Measurements from ENCODE around the gene PLD4.
"Not testable (repeated sequence)": the region's sequence is repeated elsewhere in the genome, so short reads cannot be mapped to it uniquely, and the experiment has no call there.

Gene PLD4

GRCh38 chr14:104898870-104899510, 25.7 kb upstream of the PLD4 start:
- no peak for DNase-seq (ENCODE audit: low read depth in 2 of 2)

GRCh38 chr14:104899781-104900180, 24.9 kb upstream of the PLD4 start:
- DNase-seq (ENCODE audit: low read depth in 2 of 2) = no peak

DNA sequence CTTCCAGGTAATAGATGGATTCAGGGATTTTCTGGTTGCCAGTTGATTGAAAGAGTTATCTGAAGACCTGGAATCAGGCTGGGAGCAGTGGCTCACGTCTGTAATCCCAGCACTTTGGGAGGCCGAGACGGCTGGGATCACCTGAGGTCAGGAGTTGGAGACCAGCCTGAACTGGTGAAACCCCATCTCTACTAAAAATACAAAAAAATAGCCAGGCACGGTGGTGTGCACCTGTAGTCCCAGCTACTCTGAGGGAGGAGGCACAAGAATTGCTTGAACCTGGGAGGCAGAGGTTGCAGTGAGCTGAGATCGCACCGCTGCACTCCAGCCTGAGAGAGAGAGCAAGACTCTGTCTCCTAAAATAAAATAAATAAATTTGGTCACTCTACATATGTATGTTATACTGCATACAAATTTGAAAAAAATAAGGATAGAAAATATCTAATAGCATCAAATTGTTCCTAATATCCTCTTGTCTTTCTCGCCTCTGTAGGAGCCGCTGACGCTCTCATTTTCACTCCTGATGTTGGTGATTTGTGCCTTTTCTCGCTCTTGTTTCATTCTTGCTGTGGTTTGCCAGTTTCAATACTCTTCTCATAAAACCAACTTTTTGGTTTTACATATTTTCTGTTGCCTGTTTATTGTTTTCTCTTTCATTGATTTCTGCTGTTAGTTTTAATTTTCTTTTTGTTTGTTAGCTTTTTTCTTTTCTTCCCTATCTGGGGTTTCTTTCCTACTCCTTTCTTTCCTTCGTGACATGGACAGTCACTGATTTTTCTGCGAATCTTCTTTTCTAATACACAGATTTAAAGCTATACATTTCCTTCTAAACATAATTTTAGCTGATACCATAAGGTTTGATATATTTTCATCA, 23.8 kb upstream of the PLD4 start:
- no peak for DNase-seq (ENCODE audit: low read depth in 2 of 2)

- DNase-seq (ENCODE audit: low read depth in 2 of 2) = no peak
These were observed 20.7 kb upstream of the PLD4 start for GRCh38 chr14:104903990-104904389.

DNA sequence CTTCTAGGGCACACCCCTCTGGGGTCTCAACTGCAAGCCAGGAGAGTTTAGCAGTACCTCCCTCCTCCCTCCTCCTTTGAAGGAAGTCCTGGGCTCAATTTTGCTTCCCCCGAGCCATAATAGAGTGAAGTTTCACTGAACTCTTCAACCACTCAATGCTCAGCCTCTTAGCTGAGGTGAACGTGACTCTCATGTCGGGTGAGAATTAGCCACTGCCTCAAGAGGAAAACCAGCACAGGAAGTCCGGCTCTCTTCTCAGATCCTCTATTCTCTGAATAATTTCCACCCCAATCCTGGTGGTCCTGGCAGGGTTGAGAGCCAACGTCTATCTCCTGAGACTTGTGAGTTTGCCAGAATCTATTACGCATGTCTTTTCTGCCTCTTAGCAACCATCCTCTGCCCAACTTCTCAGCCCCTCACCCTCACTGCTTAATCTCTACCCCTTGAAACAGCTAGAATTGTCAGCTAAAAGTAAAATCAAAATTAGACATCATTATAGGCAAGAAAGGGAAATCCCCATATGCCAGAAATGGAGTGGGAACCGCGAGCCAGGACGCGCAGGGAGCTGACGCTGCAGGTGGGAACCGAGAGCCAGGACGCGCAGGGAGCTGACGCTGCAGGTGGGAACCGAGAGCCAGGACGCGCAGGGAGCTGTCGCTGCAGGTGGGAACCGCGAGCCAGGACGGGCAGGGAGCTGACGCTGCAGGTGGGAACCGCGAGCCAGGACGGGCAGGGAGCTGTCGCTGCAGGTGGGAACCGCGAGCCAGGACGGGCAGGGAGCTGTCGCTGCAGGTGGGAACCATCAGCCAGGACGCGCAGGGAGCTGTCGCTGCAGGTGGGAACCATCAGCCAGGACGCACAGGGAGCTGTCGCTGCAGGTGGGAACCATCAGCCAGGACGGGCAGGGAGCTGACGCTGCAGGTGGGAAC, 19.8 kb upstream of the PLD4 start:
- not testable (repeated sequence) for DNase-seq (ENCODE audit: low read depth in 2 of 2)

- DNase-seq (ENCODE audit: low read depth in 2 of 2) = not testable (repeated sequence)
These were observed 19.1 kb upstream of the PLD4 start for GRCh38 chr14:104905579-104905933.

- no peak for DNase-seq (ENCODE audit: low read depth in 2 of 2)
These were observed 16.4 kb upstream of the PLD4 start for GRCh38 chr14:104908303-104908702.

- no peak for DNase-seq (ENCODE audit: low read depth in 2 of 2)
These were observed 12.6 kb upstream of the PLD4 start for GRCh38 chr14:104912053-104912452.

DNA sequence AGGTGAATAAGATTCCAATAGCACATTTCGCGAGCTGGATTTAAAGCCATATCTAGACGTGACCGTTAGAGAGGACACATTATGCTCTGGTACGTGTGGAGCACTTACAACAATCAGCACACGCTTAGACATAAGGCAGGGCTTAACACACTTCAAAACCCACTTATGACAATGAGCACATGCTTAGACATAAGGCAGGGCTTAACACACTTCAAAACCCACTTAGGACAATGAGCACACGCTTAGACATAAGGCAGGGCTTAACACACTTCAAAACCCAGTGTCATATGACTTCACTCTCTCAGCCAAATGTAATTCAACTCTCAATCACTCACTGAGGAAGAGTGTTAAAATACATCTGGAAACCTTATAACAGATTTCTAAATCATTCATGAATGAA, 11.2 kb upstream of the PLD4 start:
- no peak for DNase-seq (ENCODE audit: low read depth in 2 of 2)

DNA sequence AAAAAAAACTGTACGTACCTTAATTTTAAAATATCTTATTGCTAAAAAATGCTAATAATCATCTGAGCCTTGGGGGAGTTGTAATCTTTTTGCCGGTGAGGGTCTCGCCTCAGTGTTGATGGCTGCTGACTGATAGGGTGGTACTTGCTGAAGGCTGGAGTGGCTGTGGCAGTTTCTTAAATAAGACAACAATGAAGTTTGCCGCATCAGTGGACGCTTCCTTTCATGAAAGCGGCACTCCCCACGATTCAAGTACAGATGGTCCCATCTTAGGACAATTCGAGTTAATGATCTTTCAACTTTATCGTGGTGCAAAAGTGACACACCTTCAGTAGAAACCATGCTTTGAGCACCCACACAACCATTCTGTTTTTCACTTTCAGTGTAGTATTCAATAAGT, 7.6 kb upstream of the PLD4 start:
- no peak for DNase-seq (ENCODE audit: low read depth in 2 of 2)

DNA sequence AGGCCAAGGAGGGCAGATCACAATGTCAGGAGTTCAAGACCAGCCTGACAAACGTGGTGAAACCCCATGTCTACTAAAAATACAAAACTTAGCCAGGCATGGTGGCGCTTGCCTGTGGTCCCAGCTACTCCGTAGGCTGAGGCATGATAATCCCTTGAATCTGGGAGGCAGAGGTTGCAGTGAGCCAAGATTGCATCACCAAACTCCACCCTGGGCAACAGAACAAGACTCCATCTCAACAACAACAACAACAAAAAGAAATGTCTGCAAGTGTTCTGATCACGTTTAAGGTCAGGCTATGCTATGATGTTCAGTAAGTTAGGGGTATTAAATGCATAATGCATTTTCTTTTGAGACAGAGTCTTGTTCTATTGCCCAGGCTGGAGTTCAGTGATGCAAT, 6.7 kb upstream of the PLD4 start:
- DNase-seq (ENCODE audit: low read depth in 2 of 2) = no peak

GRCh38 chr14:104919152-104919992, 5.3 kb upstream of the PLD4 start:
- not testable (repeated sequence) for DNase-seq (ENCODE audit: low read depth in 2 of 2)

DNA sequence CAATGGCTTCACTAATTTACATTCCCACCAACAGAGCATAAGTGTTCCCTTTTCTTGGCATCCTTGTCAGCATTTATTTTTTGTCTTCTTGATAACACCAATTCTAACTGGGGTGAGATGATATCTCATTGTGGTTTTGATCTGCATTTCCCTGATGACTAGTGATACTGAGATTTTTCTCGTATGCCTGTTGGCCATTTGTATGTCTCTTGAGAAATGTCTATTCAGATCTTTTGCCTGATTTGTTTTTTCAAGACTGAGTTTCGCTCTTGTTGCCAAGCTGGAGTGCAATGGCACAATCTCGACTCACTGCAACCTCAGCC, 4.7 kb upstream of the PLD4 start:
- DNase-seq (ENCODE audit: low read depth in 2 of 2) = no peak

DNA sequence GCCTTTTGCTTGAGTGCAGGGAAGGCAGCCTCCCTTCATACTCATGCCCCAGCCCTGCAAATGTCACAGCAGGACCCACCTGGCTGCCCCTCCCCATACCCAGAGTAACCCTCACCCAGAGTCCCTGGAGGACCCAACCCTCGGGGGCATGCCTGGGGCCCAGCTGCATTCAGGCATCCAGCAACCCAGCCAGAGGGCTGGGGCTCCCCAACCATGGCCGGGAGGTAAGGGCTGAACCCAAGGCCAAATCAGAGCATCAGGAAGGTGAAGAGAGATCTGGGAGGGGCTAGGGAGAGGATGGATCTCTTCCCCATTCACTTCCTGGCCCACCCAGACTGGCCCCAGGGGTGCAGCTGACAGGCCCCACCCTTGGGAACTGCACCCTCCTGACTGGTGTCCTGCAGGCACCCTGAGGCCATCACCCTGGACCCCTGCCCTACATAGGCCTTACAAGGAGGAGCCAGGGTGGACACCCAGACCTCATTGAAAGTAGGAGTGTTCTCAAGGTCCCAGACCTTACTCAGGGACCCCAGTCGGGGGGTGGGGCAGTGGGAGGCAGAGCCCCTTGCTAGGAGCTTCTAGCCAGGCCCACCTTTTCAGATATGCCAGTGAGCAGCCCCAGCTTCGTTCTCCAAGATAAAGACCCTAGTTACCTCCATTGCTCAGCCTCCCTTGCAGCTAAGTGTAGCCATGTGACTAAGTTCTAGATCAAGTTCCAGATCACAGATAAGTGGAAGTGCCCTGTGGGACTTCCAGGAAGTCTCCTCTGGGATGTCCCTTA, 849 bp upstream of the PLD4 start:
- no peak for DNase-seq (ENCODE audit: low read depth in 2 of 2)

DNA sequence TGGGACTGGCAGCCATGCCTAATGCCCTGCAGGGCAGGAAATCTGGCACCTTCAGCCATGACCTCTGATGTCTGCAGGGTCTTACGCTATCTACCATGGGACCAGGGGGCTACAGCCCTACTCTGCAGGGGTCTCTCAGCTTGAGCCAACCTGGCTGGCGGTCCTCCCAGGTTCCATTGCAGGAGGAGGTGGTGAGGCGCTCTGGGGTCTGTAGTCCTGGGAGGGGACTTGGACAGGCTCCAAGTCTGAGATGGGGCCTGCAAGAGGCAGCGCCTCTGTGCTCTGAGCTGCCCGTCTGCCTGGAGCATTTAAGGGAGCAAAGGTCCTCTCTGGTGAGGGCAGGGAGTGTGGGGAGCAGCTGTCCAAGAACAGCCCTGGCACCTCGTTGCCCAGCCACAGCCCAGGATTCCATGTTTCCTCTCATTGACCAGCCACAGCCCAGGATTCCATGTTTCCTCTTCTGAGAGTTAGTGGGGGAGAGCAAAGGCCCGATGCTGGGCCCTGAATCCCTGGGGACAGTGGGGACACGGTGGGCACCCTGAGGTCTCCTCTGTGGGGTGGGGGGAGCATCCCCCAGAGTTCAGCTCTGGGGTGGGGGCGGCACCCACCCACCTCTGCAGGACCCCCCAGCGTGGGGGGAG, 655 bp downstream of the PLD4 start:
- DNase-seq (ENCODE audit: low read depth in 2 of 2) = no peak

DNA sequence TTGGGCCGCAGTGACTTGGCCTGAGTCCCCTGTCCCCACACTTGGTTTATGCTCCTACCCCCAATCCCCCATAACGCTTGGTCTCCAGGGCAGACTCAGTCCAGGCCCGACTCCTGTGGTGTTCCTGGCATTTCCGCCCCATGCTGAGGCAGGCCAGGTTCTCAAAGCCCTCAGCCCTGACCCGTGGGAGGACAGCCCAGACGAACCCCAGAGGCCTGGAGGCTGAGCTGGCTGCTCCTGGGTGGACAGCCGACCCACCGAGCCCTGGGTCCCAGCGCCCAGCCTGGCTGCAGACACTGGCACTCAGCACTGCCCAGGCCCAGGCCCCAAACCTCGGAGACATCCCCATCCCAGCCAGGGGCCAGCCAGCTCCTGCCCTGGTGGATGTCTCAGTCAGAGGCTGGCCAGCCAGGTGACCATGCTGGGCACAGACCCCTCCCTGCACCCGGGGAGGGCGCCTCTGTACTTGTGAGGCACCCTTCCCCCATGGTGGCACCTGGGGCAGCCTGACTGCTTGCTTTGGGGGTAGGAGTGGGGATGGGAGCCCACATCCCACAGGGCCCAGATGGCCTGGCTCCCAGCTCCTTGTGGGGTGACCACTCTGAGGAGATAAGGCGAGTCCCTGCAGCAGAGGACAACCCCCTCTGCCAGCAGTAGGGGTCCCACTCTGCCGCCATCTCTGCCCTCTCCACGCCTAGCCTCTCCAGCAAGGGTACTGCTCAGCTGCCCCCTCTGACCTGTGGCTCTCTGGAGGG, 1.4 kb downstream of the PLD4 start:
- DNase-seq (ENCODE audit: low read depth in 2 of 2) = no peak

GRCh38 chr14:104926619-104927431, 2.1 kb downstream of the PLD4 start:
- DNase-seq (ENCODE audit: low read depth in 2 of 2) = no peak

GRCh38 chr14:104927432-104927816, 2.7 kb downstream of the PLD4 start:
- DNase-seq (ENCODE audit: low read depth in 2 of 2) = no peak

DNA sequence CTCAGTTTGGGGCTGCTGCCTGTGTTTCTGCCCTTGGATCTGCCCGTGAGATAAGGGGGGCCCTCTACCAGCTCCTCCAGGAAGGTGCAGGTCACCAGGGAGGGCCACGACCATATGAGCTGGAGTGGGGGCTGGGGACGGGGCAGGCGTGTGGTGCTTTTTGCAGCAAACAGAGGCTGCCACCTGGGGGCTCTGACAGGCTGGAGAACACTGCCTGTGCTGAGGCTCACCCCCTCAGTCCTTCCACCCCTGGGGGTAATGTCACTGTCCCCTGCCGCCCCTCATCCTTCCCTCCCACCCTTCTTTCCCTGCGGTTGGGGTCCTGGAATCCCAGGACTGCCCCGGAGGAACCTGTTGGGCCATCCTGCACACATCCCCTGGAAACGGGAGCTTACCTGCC, 3.2 kb downstream of the PLD4 start:
- no peak for DNase-seq (ENCODE audit: low read depth in 2 of 2)

All from stimulated activated CD4-positive, alpha-beta T cell treated with anti-CD3 and anti-CD28 coated beads, Interleukin-15, amount 100 ng/mL, for 48 hours (primary cell).